PC-9 (cell line): ENCODE measurements around the gene VAV2. TPM values are rescaled to one million over a fixed set of nuclear protein-coding genes. Genes with fewer than 3 reads are reported as not detected.

Experiments used
- BruUV-seq: library from RNA; stranded (reverse); fragments of 400-500 nt; replicated peaks from 2 replicates; lab custom pipeline; 2021; lab: Mats Ljungman, UMichigan
- CTCF ChIA-PET: fragments of 300-600 bp; sonication (Branson Sonifier 250); formaldehyde crosslinking; loops from one replicate; lab custom pipeline; 2022; ENCODE audit warnings: antibody characterized with exemption; lab: Charles Lee
- POLR2A ChIA-PET: fragments of 300-600 bp; sonication (Branson Sonifier 250); formaldehyde crosslinking; loops from one replicate; lab custom pipeline; 2022; ENCODE audit warnings: antibody characterized with exemption; ENCODE audit not compliant: unreplicated experiment; lab: Charles Lee
- DNase-seq, 2 experiments: peaks; one replicate each; pipeline versions ENCODE4 v3.0.0 to v3.0.0-alpha.2; 2015 to 2022; ENCODE audit warnings: mixed read lengths in 1 of 2
- H2AFZ ChIP-seq: fragments of 200-600 bp; sonication (generic); 2 replicates; pipeline ENCODE4 v1.8.1; 2017; ENCODE audit warnings: antibody characterized with exemption
- H3F3A ChIP-seq: fragments of 200-600 bp; sonication (generic); 2 replicates; pipeline ENCODE4 v1.8.1; 2017; ENCODE audit warnings: antibody characterized with exemption, mild to moderate bottlenecking, low read depth; ENCODE audit not compliant: insufficient read depth
- H3K27ac ChIP-seq: fragments of 200-600 bp; sonication (generic); 2 replicates; pipeline ENCODE4 v1.6.1; 2016; ENCODE audit warnings: mixed run types
- H3K27me3 ChIP-seq: fragments of 200-600 bp; sonication (generic); 2 replicates; pipeline ENCODE4 v1.6.1; 2016; ENCODE audit warnings: low read depth, mixed run types; ENCODE audit not compliant: insufficient read depth
- H3K36me3 ChIP-seq: fragments of 200-600 bp; sonication (generic); 2 replicates; pipeline ENCODE4 v1.6.1; 2016; ENCODE audit warnings: low read depth, mixed run types
- H3K4me1 ChIP-seq: fragments of 200-600 bp; sonication (generic); replicated peaks from 2 replicates; pipeline ENCODE4 v1.6.1; 2016; ENCODE audit warnings: mixed run types; ENCODE audit not compliant: insufficient read depth
- H3K4me2 ChIP-seq: fragments of 200-600 bp; sonication (generic); 2 replicates; pipeline ENCODE4 v1.6.1; 2017; ENCODE audit warnings: mixed run types
- H3K4me3 ChIP-seq: fragments of 200-600 bp; sonication (generic); 2 replicates; pipeline ENCODE4 v1.6.1; 2016; ENCODE audit warnings: mixed run types
- H3K79me2 ChIP-seq: fragments of 200-600 bp; sonication (generic); 2 replicates; pipeline ENCODE4 v1.6.1; 2017; ENCODE audit warnings: low read depth, mixed run types
- H3K9me2 ChIP-seq: fragments of 200-600 bp; sonication (generic); 2 replicates; pipeline ENCODE4 v1.8.1; 2017; ENCODE audit warnings: mild to moderate bottlenecking; ENCODE audit not compliant: insufficient read depth
- H3K9me3 ChIP-seq: fragments of 200-600 bp; sonication (generic); 2 replicates; pipeline ENCODE4 v1.8.1; 2016; ENCODE audit warnings: low read depth; ENCODE audit not compliant: insufficient read depth
- H4K20me1 ChIP-seq: fragments of 200-600 bp; sonication (generic); 2 replicates; pipeline ENCODE4 v1.8.1; 2017; ENCODE audit not compliant: insufficient read depth
- EZH2 ChIP-seq: fragments of 200-600 bp; sonication (generic); IDR thresholded peaks from 2 replicates; pipeline ENCODE4 v1.8.0; 2017; ENCODE audit warnings: antibody characterized with exemption, low read depth
- intact Hi-C: fragments of 100-400 bp; cut with micrococcal nuclease; formaldehyde crosslinking; loops from one replicate; pipeline ENCODE4 v1.10.0; 2022; ENCODE audit not compliant: unreplicated experiment
- total RNA-seq: library from RNA; stranded (reverse); gene quantifications from 2 replicates; pipeline ENCODE4 v1.2.3, GENCODE V29; 2021
- TF ChIP-seq, protein P1 (sequence below): fragments of 200-600 bp; sonication (generic); conservative IDR thresholded peaks from 2 replicates; pipeline ENCODE4 v1.6.1; 2017; ENCODE audit warnings: mixed run types, antibody characterized with exemption, mild to moderate bottlenecking, moderate library complexity

Gene VAV2
- total RNA-seq, 1 experiment from 2014 or later = 36.5 TPM

DNA sequence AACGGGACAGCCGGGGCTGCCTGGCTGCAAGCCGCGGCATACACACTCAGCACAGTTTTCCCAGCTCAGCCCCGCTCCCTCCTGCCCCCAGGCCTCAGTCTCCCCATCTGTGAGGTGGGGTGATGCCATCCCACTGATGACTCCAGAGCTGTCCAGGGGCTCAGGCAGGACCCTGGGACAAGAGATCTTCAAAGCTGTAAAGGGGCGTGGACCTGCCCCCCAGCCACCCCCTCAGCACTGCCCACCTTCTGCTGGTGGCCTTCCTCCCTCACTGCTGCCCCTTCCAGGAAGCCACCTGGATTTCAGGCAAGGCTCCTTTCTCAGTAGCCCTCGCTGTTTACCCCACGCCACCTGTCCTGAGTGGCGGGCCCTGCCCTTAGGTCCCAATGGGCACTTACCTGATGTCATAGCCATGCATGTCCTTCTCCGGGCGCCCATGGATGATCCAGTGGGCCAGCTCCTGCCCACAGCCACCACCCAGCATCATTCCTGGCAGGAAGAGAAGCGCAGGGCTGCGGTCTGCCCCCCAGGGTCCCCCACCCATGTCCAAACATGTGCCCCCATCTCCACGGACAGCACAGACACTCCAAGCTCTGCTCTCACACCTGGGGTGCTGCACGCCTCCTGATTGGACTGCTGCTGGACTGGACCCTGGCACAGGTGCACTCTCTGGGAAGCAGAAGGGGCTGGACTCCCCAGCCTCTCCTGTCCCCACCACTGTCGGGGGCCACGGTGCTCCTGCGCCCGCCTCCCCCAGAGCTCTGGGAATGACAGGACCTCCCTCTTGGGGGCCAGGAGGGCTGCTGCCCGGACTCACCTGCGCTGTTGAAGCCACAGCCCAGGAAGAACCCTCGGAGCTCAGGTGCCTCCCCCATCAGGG is 279.7 kb downstream of the VAV2 start:
- H3K4me2 ChIP-seq = no peak overlapping the region

More for the DNA sequence above, 279.7 kb downstream of the VAV2 start:
- TF ChIP-seq, protein P1, sequence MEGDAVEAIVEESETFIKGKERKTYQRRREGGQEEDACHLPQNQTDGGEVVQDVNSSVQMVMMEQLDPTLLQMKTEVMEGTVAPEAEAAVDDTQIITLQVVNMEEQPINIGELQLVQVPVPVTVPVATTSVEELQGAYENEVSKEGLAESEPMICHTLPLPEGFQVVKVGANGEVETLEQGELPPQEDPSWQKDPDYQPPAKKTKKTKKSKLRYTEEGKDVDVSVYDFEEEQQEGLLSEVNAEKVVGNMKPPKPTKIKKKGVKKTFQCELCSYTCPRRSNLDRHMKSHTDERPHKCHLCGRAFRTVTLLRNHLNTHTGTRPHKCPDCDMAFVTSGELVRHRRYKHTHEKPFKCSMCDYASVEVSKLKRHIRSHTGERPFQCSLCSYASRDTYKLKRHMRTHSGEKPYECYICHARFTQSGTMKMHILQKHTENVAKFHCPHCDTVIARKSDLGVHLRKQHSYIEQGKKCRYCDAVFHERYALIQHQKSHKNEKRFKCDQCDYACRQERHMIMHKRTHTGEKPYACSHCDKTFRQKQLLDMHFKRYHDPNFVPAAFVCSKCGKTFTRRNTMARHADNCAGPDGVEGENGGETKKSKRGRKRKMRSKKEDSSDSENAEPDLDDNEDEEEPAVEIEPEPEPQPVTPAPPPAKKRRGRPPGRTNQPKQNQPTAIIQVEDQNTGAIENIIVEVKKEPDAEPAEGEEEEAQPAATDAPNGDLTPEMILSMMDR = no peak
- no peak for TF ChIP-seq EZH2
- intact Hi-C loops = loop anchor here (1.0 to 5.0 kb wide), 2 partner anchors 22 to 55 kb away; no protein-coding TSS in a partner anchor
- Histone ChIP-seq H4K20me1 (no peaks in the 10 kb centered on the region), H3K36me3 (no peaks in the 10 kb centered on the region), H3K27me3 (peaks cover 54% of the 10 kb centered on the region), H3K4me1 (no peaks in the 10 kb centered on the region), H2AFZ (no peak overlapping the region), H3K4me3 (no peak overlapping the region), H3K9me2 (no peaks in the 10 kb centered on the region), H3F3A (no peaks in the 10 kb centered on the region), H3K27ac (no peak overlapping the region), H3K79me2 (no peaks in the 10 kb centered on the region), H3K9me3 (no peaks in the 10 kb centered on the region)
- no peak for DNase-seq
- BruUV-seq = no TSS peak
- CTCF ChIA-PET = interaction anchor here (0.5 kb wide), 1 partner anchor 336 kb away, joined by 3 read pairs; no protein-coding TSS in a partner anchor
- POLR2A ChIA-PET = no interaction called here

Other genes with a start within 250 kb of the VAV2 start
- gene BRD3OS, start 33.2 kb upstream of the VAV2 start, total RNA-seq = 23.7 and 26.2 TPM in 2 replicates
- gene BRD3, start 75.7 kb upstream of the VAV2 start, total RNA-seq = 47.3 and 64.0 TPM in 2 replicates
- 53.4 and 54.9 TPM in 2 replicates for gene WDR5, start 143.8 kb upstream of the VAV2 start, total RNA-seq
- 27.2 and 64.7 TPM in 2 replicates for gene RNU6ATAC, start 172.2 kb upstream of the VAV2 start, total RNA-seq